IPS-11a (cell line): Measurements from ENCODE around the gene UMPS.
A peak's percentile ranks its signal among the peaks of the same experiment; 100 is the strongest.
"Not testable (repeated sequence)": the region's sequence is repeated elsewhere in the genome, so short reads cannot be mapped to it uniquely, and the experiment has no call there.

Source experiments
- H3K4me3 ChIP-seq: one replicate; pipeline ENCODE4 v1.5.1; 2013; ENCODE audit warnings: low read depth, low read length, control low read depth

Gene UMPS

DNA sequence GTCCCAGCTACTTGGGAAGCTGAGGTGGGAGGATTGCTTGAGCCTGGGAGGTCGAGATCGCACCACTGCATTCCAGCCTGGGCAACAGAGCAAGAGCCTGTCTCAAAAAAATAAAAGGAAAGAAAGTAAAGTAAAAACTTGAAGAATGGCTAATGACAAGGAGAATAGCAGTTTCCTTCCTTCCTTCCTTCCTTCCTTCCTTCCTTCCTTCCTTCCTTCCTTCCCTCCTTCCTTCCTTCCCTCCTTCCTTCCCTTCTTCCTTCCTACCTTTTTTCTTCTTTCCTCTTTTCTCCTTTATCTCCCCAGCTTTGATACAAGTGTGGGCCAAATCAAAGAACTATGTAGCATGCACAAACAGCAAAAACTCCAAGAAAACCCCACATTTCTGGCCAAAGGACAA is 23.0 kb upstream of the UMPS start:
- not testable (repeated sequence) for H3K4me3 ChIP-seq

DNA sequence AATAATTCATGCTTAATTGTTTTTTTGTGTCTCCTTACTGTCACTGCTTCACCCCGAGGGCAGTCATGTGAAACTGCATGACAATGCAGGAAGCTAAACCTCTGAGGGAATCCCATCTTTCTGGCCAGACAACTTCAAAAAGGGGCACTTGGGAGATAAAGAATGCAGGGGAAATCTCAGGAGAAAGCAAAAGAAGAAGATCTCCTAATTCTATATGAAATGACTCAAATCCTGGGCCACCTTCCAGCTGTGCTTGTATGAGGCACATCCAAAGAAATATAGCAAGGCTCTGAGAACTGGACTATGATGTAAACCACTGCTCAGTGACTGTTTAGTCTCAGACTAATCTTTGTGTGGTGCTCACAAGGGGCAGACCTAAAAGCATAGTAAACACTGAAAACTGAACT is 22.6 kb upstream of the UMPS start:
- no peak overlapping the region for H3K4me3 ChIP-seq

GRCh38 chr3:124714223-124714853 is 15.9 kb upstream of the UMPS start:
- no peak overlapping the region for H3K4me3 ChIP-seq

GRCh38 chr3:124722589-124722988 is 7.7 kb upstream of the UMPS start:
- no peak overlapping the region for H3K4me3 ChIP-seq

- peak overlapping the region; percentile 89 for H3K4me3 ChIP-seq
Observed at GRCh38 chr3:124730941-124731297, 667 bp downstream of the UMPS start.

GRCh38 chr3:124731760-124732159 is 1.5 kb downstream of the UMPS start:
- H3K4me3 ChIP-seq: no peak overlapping the region

DNA sequence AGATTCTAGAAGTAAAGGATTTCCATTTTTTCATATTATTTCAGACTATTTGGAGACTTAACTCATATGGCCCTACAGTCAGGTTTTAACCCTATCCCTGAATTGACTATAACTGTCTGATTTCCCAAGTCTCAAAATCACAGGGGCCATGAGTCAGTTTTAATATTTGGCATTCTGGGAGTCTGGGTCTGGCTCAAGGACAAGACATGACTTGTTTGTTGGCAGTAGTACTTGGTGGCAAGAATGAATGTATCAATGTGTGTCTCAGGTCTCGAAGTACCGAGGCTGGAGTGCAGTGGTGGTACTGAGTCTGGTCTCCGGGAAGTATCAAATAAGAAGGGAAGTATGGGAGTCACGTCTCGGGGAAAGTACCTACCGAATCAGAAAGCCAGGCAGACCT is 10.8 kb downstream of the UMPS start:
- no peak overlapping the region for H3K4me3 ChIP-seq

- no peak overlapping the region for H3K4me3 ChIP-seq
Observed at GRCh38 chr3:124745756-124746155, 15.5 kb downstream of the UMPS start.

DNA sequence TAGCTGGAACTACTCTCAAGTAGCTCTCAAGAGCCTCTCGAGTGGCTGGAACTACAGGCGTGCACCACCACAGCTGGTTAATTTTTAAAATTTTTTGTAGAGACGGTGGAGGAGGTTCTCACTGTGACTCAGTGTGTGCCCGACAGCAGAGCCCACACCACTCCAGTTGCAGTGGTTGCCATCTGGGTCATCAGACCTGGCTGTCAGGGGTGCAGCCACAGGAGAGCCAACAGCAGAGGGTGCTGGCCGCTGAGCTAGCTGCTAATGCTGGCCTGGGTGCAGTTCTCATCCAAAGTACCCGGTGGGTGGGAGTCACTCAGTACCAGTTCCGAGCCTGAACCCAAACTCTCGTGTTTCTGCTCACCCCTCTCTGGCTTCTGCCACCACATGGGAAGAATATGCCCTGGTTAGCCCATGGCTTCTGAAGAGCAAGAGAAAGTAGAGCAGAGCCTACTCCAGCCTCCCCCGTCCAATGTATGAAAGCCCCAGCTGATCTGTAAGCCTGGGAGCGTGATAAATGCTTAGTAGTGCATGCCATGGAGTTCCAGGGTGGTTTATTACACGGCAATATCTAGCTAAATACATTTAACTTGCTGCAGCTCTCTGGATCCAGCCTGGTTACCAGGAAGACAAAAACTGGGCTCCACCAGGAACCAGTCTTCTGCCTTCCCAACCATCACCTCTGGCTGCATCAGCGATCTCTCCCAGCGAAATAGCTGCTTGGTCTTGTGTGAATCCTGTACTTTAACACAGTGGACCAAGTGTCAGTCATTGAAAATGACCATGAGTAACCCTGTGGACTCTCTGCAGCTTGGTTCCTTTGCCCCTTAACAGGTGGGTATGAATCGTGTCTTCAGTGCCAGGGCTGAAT is 17.1 kb downstream of the UMPS start:
- H3K4me3 ChIP-seq: no peak overlapping the region

DNA sequence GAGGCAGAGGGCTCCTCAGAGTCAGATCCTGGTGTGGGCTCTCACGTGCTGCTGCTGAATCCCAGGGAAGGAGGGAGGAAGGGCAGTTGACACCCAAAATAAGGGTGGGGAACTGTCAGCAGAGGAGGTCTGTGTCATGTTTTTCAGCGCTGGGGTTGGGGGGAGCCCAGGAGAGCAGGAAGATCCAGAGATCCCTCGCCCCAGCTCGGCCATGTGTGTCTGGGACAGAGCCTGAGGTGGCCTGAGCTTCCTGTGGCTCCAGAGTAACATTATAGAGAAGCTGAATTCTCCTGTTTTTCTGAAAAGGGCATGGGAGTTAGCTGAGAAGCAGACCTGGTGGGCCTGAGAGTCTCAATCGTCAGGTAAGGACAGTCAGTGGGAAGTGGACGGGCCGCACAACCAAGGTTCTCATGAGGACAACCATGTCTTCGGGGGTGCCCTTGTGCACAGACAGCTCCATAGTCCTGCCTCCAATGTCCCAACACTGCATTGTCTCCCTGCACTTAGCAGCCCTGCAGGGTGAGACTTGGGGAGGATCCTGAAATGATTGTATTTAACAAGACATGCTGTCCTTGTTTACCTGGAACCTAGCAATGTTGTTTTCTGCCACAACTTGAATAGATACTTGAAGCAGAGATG is 18.4 kb downstream of the UMPS start:
- no peak overlapping the region for H3K4me3 ChIP-seq

DNA sequence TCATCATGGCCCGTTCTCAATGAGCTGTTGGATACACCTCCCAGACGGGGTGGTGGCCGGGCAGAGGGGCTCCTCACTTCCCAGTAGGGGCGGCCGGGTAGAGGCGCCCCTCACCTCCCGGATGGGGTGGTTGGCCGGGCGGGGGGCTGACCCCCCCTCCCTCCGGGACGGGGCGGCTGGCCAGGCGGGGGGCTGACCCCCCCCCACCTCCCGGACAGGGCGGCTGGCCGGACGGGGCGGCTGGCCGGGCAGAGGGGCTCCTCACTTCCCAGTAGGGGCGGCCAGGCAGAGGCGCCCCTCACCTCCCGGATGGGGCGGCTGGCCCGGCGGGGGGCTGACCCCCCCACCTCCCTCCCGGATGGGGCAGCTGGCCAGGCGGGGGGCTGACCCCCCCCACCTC is 19.6 kb downstream of the UMPS start:
- H3K4me3 ChIP-seq: not testable (repeated sequence)

DNA sequence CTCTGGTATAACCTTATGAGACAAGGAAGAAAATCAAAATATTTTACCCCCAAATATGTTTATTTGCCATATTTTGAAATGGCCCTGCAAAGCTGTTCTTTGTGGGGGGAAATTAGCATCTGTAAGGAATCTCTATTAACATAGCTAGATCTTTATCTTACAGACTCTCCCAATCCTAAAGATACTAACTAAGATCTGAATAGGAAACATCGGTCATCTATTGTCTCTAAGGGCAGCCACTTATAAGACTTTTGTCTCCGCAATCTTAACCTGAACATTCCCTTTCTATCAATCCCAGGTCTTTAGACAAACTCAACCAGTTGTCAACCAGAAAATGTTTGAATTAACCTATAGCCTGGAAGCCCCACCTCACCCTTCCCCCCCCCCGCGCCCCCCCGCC is 21.2 kb downstream of the UMPS start:
- no peak overlapping the region for H3K4me3 ChIP-seq

DNA sequence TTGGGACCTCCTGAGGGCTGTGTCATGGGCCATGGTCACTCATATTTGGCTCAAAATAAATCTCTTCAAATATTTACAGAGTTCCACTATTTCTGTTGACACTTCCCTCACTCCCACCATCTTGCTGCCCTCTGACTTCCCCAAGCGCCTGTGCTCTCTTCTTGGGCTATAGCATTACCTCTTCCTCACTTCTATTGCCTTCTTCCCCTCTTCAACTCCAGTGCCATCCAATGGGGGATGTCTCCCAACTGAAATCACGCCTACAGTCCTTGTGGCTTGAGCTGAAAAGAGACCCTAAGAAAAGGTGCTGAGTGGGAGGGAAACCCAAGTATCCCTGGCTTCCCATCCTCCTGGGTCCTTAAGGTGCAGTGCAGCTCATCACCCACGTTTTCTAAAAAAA is 21.8 kb downstream of the UMPS start:
- H3K4me3 ChIP-seq: no peak overlapping the region

DNA sequence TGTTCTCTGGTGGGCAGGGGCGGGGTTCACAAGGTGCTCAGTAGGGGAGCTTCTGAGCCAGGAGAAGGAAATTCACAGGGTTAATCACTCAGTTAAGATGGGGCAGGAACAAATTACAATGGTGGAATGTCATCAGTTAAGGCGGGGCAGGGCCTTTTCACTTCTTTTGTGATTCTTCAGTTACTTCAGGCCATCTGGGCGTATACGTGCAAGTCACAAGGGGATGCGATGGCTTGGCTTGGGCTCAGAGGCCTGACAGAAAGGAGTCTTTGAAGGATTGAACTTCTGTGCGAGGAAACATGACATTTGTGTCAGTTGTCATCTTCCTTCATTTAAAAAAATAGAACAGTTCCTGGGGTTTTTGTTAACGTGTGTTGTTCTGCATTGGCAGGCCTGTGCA is 27.7 kb downstream of the UMPS start:
- H3K4me3 ChIP-seq: not testable (repeated sequence)

GRCh38 chr3:124758851-124759635 is 28.8 kb downstream of the UMPS start:
- H3K4me3 ChIP-seq: no peak overlapping the region

- H3K4me3 ChIP-seq: no peak overlapping the region
Observed at GRCh38 chr3:124759666-124760401, 29.6 kb downstream of the UMPS start.

DNA sequence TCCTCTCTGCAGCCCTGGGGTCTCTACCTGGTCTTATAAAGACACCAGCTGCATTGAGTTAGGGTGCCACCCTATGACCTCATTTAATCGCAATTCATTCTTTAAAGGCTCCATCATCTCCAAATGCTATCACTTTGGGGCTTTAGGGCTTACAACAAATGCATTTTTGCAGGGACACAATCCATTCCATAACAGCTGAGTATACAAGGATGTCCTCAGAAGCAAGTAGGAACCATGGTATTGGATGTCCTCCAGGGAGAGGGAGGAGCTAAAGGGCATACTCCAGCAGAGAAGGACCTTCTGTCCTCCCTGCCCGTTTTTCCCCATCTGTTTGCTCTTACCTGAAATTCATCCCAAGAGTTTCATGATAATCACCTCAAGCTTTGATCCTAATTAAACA is 30.3 kb downstream of the UMPS start:
- no peak overlapping the region for H3K4me3 ChIP-seq

DNA sequence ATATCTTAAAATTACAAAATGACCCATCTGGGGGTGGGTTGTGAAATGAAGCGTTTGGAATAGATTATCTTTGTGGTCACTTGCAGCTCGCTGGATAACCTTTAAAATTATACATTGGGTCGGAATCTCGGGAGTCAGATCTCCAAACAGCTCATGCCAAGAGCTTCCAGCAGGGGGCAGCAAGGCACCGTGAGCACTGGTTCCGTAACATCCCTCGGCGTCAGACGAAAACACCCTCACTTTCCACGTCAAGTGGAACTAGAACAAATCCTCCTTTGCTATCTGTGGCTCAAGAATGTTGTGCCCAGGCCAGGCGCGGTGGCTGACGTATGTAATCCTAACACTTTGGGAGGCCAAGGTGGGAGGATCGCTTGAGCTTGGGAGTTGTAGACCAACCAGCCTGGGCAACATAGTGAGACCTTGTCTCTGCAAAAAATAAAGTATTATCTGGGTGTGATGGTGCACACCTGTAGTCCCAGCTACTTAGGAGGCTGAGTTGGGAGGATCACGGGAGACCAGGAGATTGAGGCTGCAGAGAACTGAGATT is 31.1 kb downstream of the UMPS start:
- no peak overlapping the region for H3K4me3 ChIP-seq

DNA sequence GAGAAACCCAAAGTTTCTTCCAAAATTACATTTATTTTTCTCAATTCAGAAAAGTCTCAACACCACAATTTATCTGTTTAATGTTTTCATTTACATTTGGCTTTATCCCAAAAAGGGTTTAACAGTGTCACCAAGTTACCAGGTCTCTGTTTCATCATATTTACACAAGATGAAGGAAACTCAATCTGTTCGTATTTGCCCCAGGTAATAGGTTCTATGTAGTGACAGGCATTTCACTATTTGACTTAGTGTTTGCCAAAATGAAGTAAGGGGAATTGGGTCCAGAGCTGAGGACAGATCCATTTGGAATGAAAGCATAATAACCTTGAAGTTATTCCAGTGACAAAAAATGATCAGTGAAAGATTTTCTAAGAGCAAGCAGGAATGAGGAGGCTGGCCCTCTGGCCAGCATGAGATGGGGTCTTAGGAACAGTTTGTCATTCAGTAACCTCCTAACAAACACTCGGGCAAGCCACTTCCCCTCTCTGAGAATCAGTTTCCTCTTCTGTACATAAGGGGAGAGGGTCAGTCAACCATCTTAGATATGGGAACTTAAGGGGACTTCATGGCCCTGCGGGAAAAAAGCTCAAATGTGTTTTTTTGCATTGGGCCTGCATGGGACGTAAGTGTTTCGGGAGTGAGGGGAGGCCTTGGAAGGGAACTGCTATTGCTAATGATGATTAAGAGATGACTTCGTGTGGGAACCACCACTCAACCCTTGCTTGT is 31.8 kb downstream of the UMPS start:
- H3K4me3 ChIP-seq: no peak overlapping the region

DNA sequence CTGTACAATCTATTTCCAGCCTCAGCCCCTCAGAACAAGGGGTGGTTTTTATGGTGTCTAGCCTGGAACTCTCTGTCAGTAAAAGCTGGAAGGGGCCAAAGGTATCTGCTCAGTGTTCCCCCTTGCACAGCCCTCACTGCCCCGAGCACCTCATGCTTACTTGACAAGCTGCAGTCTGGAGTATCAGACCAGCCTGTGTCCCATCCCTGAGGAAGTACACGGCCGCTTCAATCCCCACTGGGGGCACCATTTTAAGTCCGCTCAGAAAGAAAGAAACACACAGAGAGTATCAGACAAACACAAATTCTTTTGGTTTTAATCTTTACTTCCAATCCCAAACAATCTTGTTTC is 32.4 kb downstream of the UMPS start:
- H3K4me3 ChIP-seq: no peak overlapping the region
